Mesenchymal stem cell (in vitro differentiated cells and primary cell): ENCODE results near the gene DZIP1.
"Not testable (repeated sequence)": the region's sequence is repeated elsewhere in the genome, so short reads cannot be mapped to it uniquely, and the experiment has no call there.

Experiments used
- DNase-seq: peaks from one replicate; pipeline ENCODE4 v3.0.0-alpha.2; 2013
- H2AFZ ChIP-seq: one replicate; pipeline ENCODE4 v1.6.1; 2013; ENCODE audit warnings: low read depth, mild to moderate bottlenecking, control low read depth, inconsistent platforms, low read length, moderate library complexity
- H2AK5ac ChIP-seq: 2 replicates; pipeline ENCODE4 v1.6.1; 2013; ENCODE audit warnings: low read length, moderate library complexity, mild to moderate bottlenecking, inconsistent platforms; ENCODE audit not compliant: severe bottlenecking
- H2BK120ac ChIP-seq: one replicate; pipeline ENCODE4 v1.6.1; 2013; ENCODE audit warnings: low read depth, mild to moderate bottlenecking, inconsistent platforms, low read length, moderate library complexity
- H2BK12ac ChIP-seq, 2 experiments: one replicate each; pipeline ENCODE4 v1.6.1; 2013; ENCODE audit warnings: inconsistent platforms in 2 of 2, low read length in 2 of 2, mild to moderate bottlenecking in 2 of 2, moderate library complexity in 2 of 2, control low read depth in 1 of 2
- H2BK15ac ChIP-seq: one replicate; pipeline ENCODE4 v1.6.1; 2013; ENCODE audit warnings: mild to moderate bottlenecking, low read depth, inconsistent platforms; ENCODE audit not compliant: poor library complexity, severe bottlenecking
- H2BK5ac ChIP-seq: 2 replicates; pipeline ENCODE4 v1.6.1; 2013; ENCODE audit warnings: low read depth, mild to moderate bottlenecking, low read length, control low read depth, inconsistent platforms; ENCODE audit not compliant: poor library complexity, severe bottlenecking
- H3K14ac ChIP-seq, 2 experiments: one replicate each; pipeline ENCODE4 v1.6.1; 2013; ENCODE audit warnings: inconsistent platforms in 2 of 2, low read length in 2 of 2, control low read depth in 1 of 2, mild to moderate bottlenecking in 1 of 2, moderate library complexity in 1 of 2
- H3K18ac ChIP-seq, 2 experiments: one replicate each; pipeline ENCODE4 v1.6.1; 2013; ENCODE audit warnings: inconsistent platforms in 2 of 2, low read length in 2 of 2, control low read depth in 1 of 2, low read depth in 1 of 2, mild to moderate bottlenecking in 1 of 2
- H3K23ac ChIP-seq, 2 experiments: one replicate each; pipeline ENCODE4 v1.6.1; 2013; ENCODE audit warnings: inconsistent platforms in 2 of 2, low read length in 2 of 2, mild to moderate bottlenecking in 2 of 2, moderate library complexity in 2 of 2, control low read depth in 1 of 2
- H3K27ac ChIP-seq: 2 replicates; pipeline ENCODE4 v1.5.1; 2013; ENCODE audit warnings: mild to moderate bottlenecking, moderate library complexity, low read length, control low read depth, inconsistent platforms; ENCODE audit not compliant: poor library complexity, severe bottlenecking
- H3K27me3 ChIP-seq, 2 experiments: 2 replicates each; pipeline versions ENCODE4 v1.6.1 to v1.7.0; 2013; ENCODE audit warnings: low read length in 2 of 2, mild to moderate bottlenecking in 2 of 2, moderate library complexity in 2 of 2, control low read depth in 1 of 2, inconsistent platforms in 1 of 2; ENCODE audit not compliant: control insufficient read depth in 1 of 2, insufficient read depth in 1 of 2
- H3K36me3 ChIP-seq, 2 experiments: 2 replicates each; pipeline versions ENCODE4 v1.6.1 to v1.7.0; 2013; ENCODE audit warnings: low read length in 2 of 2, control low read depth in 1 of 2, inconsistent platforms in 1 of 2, low read depth in 1 of 2, mild to moderate bottlenecking in 1 of 2; ENCODE audit not compliant: insufficient read depth in 2 of 2, control insufficient read depth in 1 of 2
- H3K4ac ChIP-seq, 2 experiments: one replicate each; pipeline ENCODE4 v1.6.1; 2013; ENCODE audit warnings: inconsistent platforms in 2 of 2, low read length in 2 of 2, mild to moderate bottlenecking in 2 of 2, moderate library complexity in 2 of 2, control low read depth in 1 of 2, low read depth in 1 of 2
- H3K4me1 ChIP-seq: 2 replicates; pipeline ENCODE4 v1.6.1; 2013; ENCODE audit warnings: low read depth, low read length, control low read depth; ENCODE audit not compliant: control insufficient read depth, insufficient read depth
- H3K4me2 ChIP-seq: 2 replicates; pipeline ENCODE4 v1.6.1; 2013; ENCODE audit warnings: low read length, mild to moderate bottlenecking, inconsistent platforms; ENCODE audit not compliant: poor library complexity, severe bottlenecking
- H3K4me3 ChIP-seq, 2 experiments: 2 replicates each; pipeline versions ENCODE4 v1.5.1 to v1.7.0; 2013; ENCODE audit warnings: low read length in 2 of 2, mild to moderate bottlenecking in 2 of 2, control low read depth in 1 of 2, low read depth in 1 of 2; ENCODE audit not compliant: insufficient read depth in 1 of 2
- H3K79me1 ChIP-seq: replicated peaks from 2 replicates; pipeline ENCODE4 v1.6.1; 2013; ENCODE audit warnings: mild to moderate bottlenecking, control low read depth, low read length, inconsistent platforms; ENCODE audit not compliant: poor library complexity, severe bottlenecking
- H3K9ac ChIP-seq: 2 replicates; pipeline ENCODE4 v1.7.0; 2013; ENCODE audit warnings: mild to moderate bottlenecking, low read length, moderate library complexity
- H3K9me3 ChIP-seq: 2 replicates; pipeline ENCODE4 v1.7.0; 2013; ENCODE audit warnings: mild to moderate bottlenecking, low read length; ENCODE audit not compliant: control insufficient read depth
- H4K8ac ChIP-seq: one replicate; pipeline ENCODE4 v1.6.1; 2013; ENCODE audit warnings: inconsistent platforms, mild to moderate bottlenecking, low read length, moderate library complexity
- H4K91ac ChIP-seq: one replicate; pipeline ENCODE4 v1.6.1; 2013; ENCODE audit warnings: mild to moderate bottlenecking, low read length, inconsistent platforms
- WGBS: methylation state at CpG from one replicate; pipeline ENCODE4 v1.1.7; 2013; ENCODE audit warnings: mixed read lengths; 5-methylcytosine and 5-hydroxymethylcytosine counted together

Gene DZIP1

DNA sequence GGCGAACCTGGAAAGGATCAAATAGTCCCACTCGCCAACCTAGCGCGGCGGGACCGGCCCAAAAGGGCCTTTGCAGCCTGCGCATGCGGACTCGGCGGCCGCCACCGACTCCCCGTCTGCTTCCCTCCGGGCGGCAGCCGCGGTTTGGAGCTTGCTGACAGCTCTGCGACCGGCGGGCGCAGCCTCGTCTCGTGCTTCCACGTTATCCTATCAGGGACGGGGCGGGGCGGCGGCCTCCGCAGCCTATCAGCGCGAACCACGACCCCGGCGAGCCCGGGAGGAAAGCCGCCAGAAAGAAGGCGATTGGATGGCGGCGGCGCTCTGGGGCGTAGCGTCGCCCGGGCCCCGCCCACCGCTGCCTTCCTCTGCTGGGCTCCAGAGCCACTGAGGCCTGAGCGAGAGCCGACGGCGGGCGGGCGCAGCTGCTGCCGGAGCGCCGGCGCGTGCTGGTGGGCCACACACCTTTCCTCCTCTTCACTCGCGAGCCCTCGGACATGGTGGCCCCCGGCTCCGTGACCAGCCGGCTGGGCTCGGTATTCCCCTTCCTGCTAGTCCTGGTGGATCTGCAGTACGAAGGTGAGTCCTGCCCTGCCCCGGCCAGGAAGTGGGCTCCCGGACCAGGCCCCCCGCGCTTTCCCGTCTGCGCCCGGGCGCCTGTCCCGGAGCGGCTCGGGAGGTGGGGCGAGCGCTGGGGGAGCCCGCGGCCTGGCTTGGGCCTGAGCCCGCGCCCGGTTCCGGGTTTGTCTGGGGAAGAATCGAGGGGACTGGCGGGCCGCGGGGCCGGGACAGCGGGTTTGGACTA is 32.5 kb upstream of the DZIP1 start, which contains the start of gene DNAJC3:
DNAJC3 (plus strand) TSS at position 378 of the 802 bp plus-strand sequence; CDS start at position 495, 117 bp downstream.
- Histone ChIP-seq H3K27ac (peak within 1 kb of the TSS; percentile 91), H2AK5ac (no peak within 1 kb of the TSS), H3K14ac (peak within 1 kb of the TSS in 1 of 2 experiments; percentile 68), H3K23ac (peak within 1 kb of the TSS; percentile 8 to 96), H3K4me2 (peak within 1 kb of the TSS; percentile 92), H3K4me3 (peak within 1 kb of the TSS; percentile 95 to 96), H2BK5ac (peak within 1 kb of the TSS; percentile 85), H2BK12ac (peak within 1 kb of the TSS in 1 of 2 experiments; percentile 63), H3K79me1 (peaks cover 6% of the 10 kb centered on the region), H3K18ac (peak within 1 kb of the TSS; percentile 71 to 90), H3K4me1 (peaks cover 2% of the 10 kb centered on the region), H4K8ac (peak within 1 kb of the TSS; percentile 89), H4K91ac (peak within 1 kb of the TSS; percentile 78), H3K4ac (peak within 1 kb of the TSS; percentile 57 to 95), H2BK120ac (no peak within 1 kb of the TSS), H3K36me3 (no peaks in the 10 kb centered on the region), H3K9ac (peak within 1 kb of the TSS; percentile 97), H3K9me3 (no peaks in the 10 kb centered on the region), H3K27me3 (no peaks in the 10 kb centered on the region), H2AFZ (peak within 1 kb of the TSS; percentile 93), H2BK15ac (peak within 1 kb of the TSS; percentile 89)
- under 1% methylated on average over 89 of the region's 90 CpGs for WGBS
- peak; percentile 98 for DNase-seq

- H3K27me3 ChIP-seq, result no peaks in the 10 kb centered on the region
- peak overlapping the region; percentile 77 for H2BK15ac ChIP-seq
- peak overlapping the region in 1 of 2 experiments; percentile 10 for H3K14ac ChIP-seq
- H4K91ac ChIP-seq, result no peak overlapping the region
- no peak overlapping the region for H2AK5ac ChIP-seq
- 2% methylated on average over 32 of the region's 32 CpGs for WGBS
- no peaks in the 10 kb centered on the region for H3K9me3 ChIP-seq
- H4K8ac ChIP-seq, result peak overlapping the region; percentile 70
- H3K9ac ChIP-seq, result peak overlapping the region; percentile 97
- H2AFZ ChIP-seq, result peak overlapping the region; percentile 93
- peak overlapping the region; percentile 85 for H3K27ac ChIP-seq
- no peaks in the 10 kb centered on the region for H3K36me3 ChIP-seq
- peak overlapping the region in 1 of 2 experiments; percentile 31 for H3K23ac ChIP-seq
- no peak overlapping the region for H2BK12ac ChIP-seq
- peak overlapping the region; percentile 1 to 57 for H3K4ac ChIP-seq
- peaks cover 4% of the 10 kb centered on the region for H3K79me1 ChIP-seq
- no peak overlapping the region for H2BK120ac ChIP-seq
- no peak overlapping the region for H2BK5ac ChIP-seq
- H3K4me3 ChIP-seq, result peak overlapping the region; percentile 72 to 91
- H3K4me1 ChIP-seq, result peaks cover 2% of the 10 kb centered on the region
- peak; percentile 72 for DNase-seq
- peak overlapping the region; percentile 92 for H3K4me2 ChIP-seq
- H3K18ac ChIP-seq, result peak overlapping the region; percentile 14 to 71
Measured at GRCh38 chr13:95676105-95676761, 31.7 kb upstream of the DZIP1 start.

DNA sequence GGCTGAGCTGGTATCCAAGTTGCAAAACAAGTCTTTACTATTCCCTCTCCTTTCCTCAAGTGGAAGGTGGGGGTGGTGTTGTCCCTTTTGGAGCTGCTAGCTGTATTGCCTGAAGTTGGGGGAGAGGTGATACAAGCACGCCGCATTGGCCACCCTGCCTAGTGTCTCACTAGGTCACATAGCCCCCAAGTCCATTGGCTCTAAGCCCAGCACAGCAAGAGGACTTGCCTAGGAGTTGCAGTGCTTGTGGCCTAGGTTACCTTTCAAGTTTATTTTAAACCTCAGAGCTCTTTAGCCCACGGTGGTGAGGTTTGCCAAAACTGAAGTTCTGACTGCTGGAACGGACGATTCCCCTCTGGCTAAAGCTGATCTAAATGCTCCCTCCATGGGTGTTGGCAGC is 27.1 kb upstream of the DZIP1 start:
- 90% methylated on average over 5 of the region's 5 CpGs for WGBS
- Histone ChIP-seq H3K4me3 (no peak overlapping the region), H3K9ac (no peak overlapping the region)

GRCh38 chr13:95667235-95667634 is 22.7 kb upstream of the DZIP1 start:
- not testable (repeated sequence) for H3K9ac ChIP-seq, H3K4me3 ChIP-seq, H3K36me3 ChIP-seq, H3K23ac ChIP-seq, H3K27ac ChIP-seq, H2BK120ac ChIP-seq, H2AK5ac ChIP-seq, DNase-seq, H4K91ac ChIP-seq, H2AFZ ChIP-seq, H2BK12ac ChIP-seq, H2BK15ac ChIP-seq, H3K4me2 ChIP-seq, H3K14ac ChIP-seq, H3K27me3 ChIP-seq, H4K8ac ChIP-seq, H3K79me1 ChIP-seq, H3K4ac ChIP-seq, H2BK5ac ChIP-seq, H3K4me1 ChIP-seq, H3K18ac ChIP-seq
- H3K9me3 ChIP-seq, result peaks cover 27% of the 10 kb centered on the region

More for the DNA sequence above, 27.1 kb upstream of the DZIP1 start:
- H3K36me3 ChIP-seq, result no peaks in the 10 kb centered on the region
- peaks cover 3% of the 10 kb centered on the region for H3K79me1 ChIP-seq
- no peak overlapping the region for H2BK5ac ChIP-seq
- no peak for DNase-seq
- no peak overlapping the region for H3K4ac ChIP-seq
- no peak overlapping the region for H2AFZ ChIP-seq
- H2AK5ac ChIP-seq, result no peak overlapping the region
- H3K4me2 ChIP-seq, result no peak overlapping the region
- no peak overlapping the region for H4K8ac ChIP-seq
- H3K23ac ChIP-seq, result no peak overlapping the region
- no peak overlapping the region for H2BK12ac ChIP-seq
- no peak overlapping the region for H4K91ac ChIP-seq
- no peak overlapping the region for H2BK120ac ChIP-seq
- no peak overlapping the region for H3K18ac ChIP-seq
- H3K14ac ChIP-seq, result no peak overlapping the region
- peaks cover 2% of the 10 kb centered on the region for H3K4me1 ChIP-seq
- no peak overlapping the region for H2BK15ac ChIP-seq
- no peak overlapping the region for H3K27ac ChIP-seq
- no peaks in the 10 kb centered on the region for H3K27me3 ChIP-seq
- H3K9me3 ChIP-seq, result peaks cover 17% of the 10 kb centered on the region
